Stimulated activated CD4-positive, alpha-beta T cell treated with anti-CD3 and anti-CD28 coated beads, TNF-alpha, amount 100 ng/mL, for 48 hours (primary cell): ENCODE measurements around the gene TMIE.
"Not testable (repeated sequence)": the region's sequence is repeated elsewhere in the genome, so short reads cannot be mapped to it uniquely, and the experiment has no call there.

Source experiments
- DNase-seq, 3 donors: peaks; one replicate each; pipeline ENCODE4 v3.0.0-alpha.2; 2020; ENCODE audit warnings: low read depth in 3 of 3

The TMIE gene

DNA sequence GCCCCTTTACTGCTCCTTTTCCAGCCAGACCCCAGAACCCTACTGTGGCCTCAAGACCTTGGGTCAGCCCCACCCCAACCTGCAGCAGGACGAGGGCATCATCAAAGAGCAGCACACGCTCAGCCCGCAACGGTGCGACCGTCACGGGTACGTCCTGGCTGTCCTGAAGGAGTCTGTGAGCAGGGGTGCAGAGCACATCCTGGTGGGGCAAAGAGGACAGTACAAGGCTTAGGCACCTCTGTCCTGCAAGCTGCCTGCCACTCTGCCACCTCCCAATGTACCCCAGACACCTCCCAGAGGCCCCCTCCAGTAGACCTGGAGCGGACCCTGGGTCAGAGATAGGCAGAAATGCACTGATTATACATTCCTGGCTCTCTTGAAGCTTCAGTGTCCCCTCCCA is 15.7 kb upstream of the TMIE start:
- DNase-seq, result no peak

- no peak for DNase-seq
These were observed 10.4 kb upstream of the TMIE start for GRCh38 chr3:46690798-46691197.

- DNase-seq, result no peak
These were observed 8.6 kb upstream of the TMIE start for GRCh38 chr3:46692566-46692990.

DNA sequence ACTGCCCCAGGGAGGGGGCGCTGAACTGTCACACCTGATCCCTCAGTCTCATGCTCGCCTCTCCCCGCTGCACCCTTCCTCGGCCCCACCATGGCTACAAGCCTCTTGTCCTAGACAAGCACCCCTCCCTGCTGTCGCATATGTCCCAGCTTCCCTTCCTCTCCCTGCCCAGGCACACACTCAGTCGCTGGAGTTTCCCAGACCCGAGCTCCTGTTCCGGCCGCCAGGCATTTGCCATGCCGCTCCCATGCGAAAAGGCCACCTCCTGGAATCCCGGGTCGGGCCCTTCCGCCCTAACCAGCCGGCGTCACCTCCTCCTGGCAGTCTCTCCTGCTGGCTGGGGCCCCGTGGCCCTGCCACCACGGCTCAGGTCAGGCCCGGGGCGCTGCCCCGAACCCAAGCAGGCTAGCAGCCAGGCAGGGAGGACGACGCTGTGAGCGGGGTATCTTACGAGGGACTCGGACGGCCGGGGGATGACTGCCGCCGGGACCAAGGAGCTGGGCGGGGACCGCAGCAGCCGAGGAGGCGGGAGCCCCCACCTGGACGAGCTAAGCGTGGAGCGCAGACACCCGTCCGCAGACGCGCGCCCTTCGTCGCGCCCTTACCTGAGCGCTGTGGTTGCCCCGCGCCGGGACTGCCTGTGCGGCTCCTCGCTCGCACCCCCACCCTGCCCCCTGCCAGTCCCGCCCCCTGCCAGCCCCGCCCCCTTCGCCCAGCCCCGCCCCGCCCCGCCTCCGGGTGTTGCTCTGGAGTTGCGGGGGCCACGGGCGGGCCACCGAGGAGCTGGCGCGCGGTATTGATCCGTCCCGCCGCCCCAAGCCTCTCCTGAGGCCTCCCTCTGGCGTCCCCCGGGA is 7.9 kb upstream of the TMIE start, which contains the start of gene ALS2CL:
Gene ALS2CL, minus strand, starts transcription at position 642 of the 854 bp plus-strand sequence. CDS start 4,239 bp downstream, outside the sequence.
- peak in 1 of 3 donors; percentile 63 for DNase-seq

DNA sequence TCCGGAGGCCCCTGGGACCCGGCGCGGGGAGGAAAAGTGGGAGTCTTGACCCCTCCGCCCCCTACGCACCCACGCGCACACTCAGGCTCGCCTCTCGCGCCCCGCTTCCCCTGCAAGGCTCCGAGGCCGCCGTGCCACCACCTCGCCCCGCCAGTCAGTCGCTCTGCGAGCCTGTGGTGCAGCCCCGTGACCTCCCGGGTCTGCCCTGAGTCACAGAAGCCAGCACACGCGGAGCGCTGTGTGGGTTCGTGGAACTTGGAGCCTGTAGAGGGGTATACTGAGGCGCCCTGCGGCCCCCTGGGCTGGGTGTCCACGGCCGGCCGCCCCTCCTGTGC is 7.3 kb upstream of the TMIE start:
- peak in 2 of 3 donors; percentile 8 to 48 for DNase-seq

DNA sequence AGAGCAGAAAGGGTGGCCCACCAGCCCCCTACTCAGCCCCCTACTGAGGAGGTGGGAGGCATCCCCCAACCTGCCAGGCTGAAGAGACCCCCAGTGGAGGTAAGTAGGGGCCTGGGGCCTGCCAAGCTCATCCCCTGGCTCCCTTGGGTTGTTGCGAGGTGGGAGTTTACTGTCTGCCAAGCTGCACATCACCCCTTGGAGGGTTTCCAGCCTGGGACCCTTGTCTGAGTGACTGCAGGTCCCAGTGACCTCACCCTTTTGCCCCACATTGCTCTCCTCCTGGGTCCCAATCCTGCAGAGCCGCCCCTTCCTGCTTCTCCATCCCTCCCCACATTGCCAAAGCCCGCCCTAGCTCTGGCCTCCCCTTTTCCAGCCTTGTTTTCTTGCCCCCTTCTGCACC is 6.7 kb upstream of the TMIE start:
- DNase-seq, result no peak

- DNase-seq, result peak in 1 of 3 donors; percentile 37
These were observed 5.8 kb upstream of the TMIE start for GRCh38 chr3:46695177-46695961.

GRCh38 chr3:46695962-46696894 is 5.0 kb upstream of the TMIE start:
- DNase-seq, result no peak

DNA sequence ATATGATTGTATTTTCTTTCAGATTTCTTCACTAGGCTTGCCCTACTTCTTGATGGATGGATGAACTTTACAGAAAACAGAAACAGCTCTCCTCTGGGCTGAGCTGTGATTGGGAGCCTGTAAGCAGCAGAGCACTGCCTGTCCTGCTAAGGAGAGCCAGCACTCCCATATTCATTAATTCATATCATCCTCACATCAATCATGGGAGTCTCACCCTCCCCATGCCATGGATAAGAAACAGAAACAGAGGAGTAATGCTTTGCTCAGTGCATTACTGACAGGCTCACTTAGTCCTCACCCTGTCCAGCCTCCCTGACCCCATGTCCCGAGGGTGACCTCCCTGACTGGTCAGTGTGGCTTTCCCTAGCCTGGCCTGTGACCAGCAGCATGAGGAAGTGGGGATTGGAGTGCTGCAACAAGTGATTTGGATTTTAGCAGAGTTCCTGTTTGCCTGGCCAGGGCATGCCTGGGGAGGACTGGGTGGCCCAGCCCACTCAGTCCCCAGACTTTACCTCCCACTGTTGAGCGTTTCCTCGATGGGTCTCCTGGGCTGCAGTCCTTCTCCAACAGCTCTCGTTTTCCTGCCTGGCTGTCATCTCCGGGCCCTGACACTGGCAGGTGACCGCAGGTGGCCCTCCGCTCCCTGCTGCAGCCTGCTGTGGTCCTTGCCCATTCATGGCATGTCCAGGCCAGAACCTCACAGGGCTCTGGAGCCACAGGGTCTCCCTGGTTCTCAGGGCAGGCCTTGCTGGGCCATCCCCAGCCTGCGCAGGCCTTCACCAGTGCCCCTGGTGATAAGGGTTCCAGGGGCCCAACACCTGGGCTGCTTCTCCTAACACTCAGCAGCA is 1.3 kb upstream of the TMIE start:
- no peak for DNase-seq

DNA sequence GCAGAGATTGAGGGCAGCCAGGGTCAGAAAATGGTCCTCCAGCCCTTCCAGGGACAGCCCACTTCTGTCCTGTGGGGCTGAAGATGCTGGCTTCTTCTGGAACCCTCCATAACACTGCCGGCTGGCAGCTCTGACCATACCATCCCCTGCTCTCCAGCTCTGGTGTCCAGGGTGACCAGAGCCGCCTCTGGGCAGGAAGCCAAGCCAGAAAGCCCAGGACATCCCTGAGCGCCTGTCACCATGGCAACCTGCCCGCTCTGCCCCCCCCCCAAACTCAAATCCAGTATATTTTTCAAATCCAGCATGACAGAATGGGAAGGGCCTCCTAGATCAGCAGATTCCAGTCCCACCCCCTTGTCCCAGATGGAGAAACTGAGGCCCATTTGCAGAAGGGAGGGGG is 420 bp upstream of the TMIE start:
- no peak for DNase-seq

- DNase-seq, result no peak
These were observed 1.2 kb downstream of the TMIE start for GRCh38 chr3:46702246-46703012.

GRCh38 chr3:46703013-46703520 is 1.9 kb downstream of the TMIE start:
- DNase-seq, result no peak

DNA sequence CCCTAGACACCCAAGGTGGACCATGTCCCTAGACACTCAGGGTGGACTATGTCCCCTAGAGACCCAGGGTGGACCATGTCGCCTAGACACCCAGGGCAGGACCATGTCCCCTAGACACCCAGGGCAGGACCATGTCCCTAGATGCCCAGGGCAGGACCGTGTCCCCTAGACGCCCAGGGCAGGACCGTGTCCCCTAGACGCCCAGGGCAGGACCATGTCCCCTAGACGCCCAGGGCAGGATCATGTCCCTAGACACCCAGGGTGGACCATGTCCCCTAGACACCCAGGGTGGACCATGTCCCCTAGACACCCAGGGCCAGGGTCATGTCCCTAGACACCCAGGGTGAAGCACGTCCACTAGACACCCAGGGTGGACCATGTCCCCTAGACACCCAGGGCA is 3.2 kb downstream of the TMIE start:
- DNase-seq, result not testable (repeated sequence)

DNA sequence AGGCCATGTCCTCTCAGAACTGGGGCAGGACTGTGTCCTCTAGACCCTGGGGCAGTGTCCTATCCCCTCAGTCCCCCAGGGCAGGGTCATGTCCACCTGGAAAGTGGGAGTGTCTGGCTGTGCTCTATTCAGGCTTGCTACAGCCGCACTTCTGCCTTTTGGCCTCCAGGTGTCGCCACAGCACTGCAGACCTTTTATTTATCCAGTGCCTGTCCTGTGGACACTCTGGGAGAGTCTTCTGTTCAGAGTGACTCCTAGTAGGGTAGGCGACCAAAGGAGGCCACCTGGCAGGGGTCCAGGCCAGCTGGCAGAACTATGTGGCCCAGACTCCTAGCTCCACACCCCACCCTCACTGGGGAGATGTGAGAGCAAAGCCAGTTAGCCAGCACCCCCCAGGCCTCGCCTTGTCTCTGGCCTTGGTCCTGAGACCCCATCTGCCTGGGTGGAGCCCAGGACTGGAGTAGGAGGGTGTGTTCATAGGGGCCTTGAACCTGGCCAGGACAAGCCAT is 3.9 kb downstream of the TMIE start:
- DNase-seq, result peak in 2 of 3 donors; percentile 51 to 52

DNA sequence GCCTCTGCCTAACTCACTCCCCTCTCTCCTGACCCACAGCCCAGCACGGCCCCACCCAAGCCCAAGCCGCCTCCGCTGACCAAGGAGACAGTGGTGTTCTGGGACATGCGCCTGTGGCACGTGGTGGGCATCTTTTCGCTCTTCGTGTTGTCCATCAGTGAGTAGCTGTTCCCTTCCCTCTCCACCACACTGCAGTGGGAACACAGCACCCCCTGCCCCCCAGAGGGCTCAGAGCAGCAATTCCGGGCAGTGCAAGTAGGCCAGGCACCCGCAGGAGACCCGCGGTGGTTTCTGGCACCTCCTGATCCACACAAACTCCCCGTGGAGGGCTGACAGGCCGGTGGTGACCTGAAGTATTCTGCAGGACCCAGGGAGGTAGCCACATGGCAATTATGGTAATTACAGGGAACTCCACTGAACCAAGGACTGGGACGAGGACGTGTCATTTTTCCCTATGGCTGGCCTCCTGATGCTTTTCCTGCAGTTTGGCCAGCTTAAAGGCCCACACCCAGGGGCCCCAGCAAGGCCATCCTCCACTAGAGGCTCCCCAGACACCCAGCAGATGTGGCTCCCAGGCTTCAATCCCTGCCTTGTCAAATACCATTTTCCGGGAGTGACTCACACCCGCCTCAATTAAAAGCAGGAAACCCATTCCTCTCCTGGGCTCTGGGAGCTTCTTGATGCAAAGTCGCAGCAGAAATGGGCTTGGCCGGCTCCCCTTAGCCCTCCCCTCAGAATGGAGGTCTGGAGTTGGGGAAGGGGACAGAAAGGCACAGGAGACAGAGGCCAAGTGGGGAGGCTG is 4.8 kb downstream of the TMIE start:
- no peak for DNase-seq

- DNase-seq, result no peak
These were observed 5.8 kb downstream of the TMIE start for GRCh38 chr3:46706771-46707582.

- no peak for DNase-seq
These were observed 6.4 kb downstream of the TMIE start for GRCh38 chr3:46707601-46708011.
